IPS-20b (cell line): ENCODE results near the gene DYRK4.

Source experiments
- H3K27ac ChIP-seq: one replicate; pipeline ENCODE4 v1.5.1; 2013; ENCODE audit warnings: low read length
- H3K27me3 ChIP-seq: 2 replicates; pipeline ENCODE4 v1.6.1; 2013; ENCODE audit warnings: mild to moderate bottlenecking, low read length, inconsistent platforms; ENCODE audit not compliant: insufficient read depth
- H3K36me3 ChIP-seq: 2 replicates; pipeline ENCODE4 v1.6.1; 2013; ENCODE audit warnings: low read depth, mild to moderate bottlenecking, inconsistent platforms, low read length, moderate library complexity; ENCODE audit not compliant: insufficient read depth
- H3K4me1 ChIP-seq: 2 replicates; pipeline ENCODE4 v1.6.1; 2013; ENCODE audit warnings: mild to moderate bottlenecking, control low read depth, inconsistent platforms, low read length, moderate library complexity; ENCODE audit not compliant: insufficient read depth
- H3K4me3 ChIP-seq: 2 replicates; pipeline ENCODE4 v1.5.1; 2013; ENCODE audit warnings: mild to moderate bottlenecking, low read length, inconsistent platforms
- H3K9ac ChIP-seq: 2 replicates; pipeline ENCODE4 v1.6.1; 2013; ENCODE audit warnings: low read depth, mild to moderate bottlenecking, inconsistent platforms, low read length, moderate library complexity
- H3K9me3 ChIP-seq: 2 replicates; pipeline ENCODE4 v1.6.1; 2013; ENCODE audit warnings: mild to moderate bottlenecking, low read depth, low read length, inconsistent platforms; ENCODE audit not compliant: insufficient read depth

DYRK4 gene

GRCh38 chr12:4643747-4644146 lies 81.7 kb downstream of the DYRK4 start:
- H3K36me3 ChIP-seq = no peaks in the 10 kb centered on the region
- no peak overlapping the region for H3K9ac ChIP-seq
- no peaks in the 10 kb centered on the region for H3K4me1 ChIP-seq
- H3K4me3 ChIP-seq = no peak overlapping the region
- H3K27me3 ChIP-seq = no peaks in the 10 kb centered on the region
- H3K27ac ChIP-seq = no peak overlapping the region
- H3K9me3 ChIP-seq = no peaks in the 10 kb centered on the region

- H3K36me3 ChIP-seq = no peaks in the 10 kb centered on the region
- no peak overlapping the region for H3K9ac ChIP-seq
- H3K27ac ChIP-seq = no peak overlapping the region
- no peaks in the 10 kb centered on the region for H3K27me3 ChIP-seq
- H3K4me3 ChIP-seq = no peak overlapping the region
- no peaks in the 10 kb centered on the region for H3K9me3 ChIP-seq
- H3K4me1 ChIP-seq = peaks cover 1% of the 10 kb centered on the region; the same call in 1 of the 2 replicates
These were observed 83.0 kb downstream of the DYRK4 start for GRCh38 chr12:4645023-4645422.

GRCh38 chr12:4648104-4648500 lies 86.1 kb downstream of the DYRK4 start:
- Histone ChIP-seq H3K27ac (no peak overlapping the region), H3K9me3 (no peaks in the 10 kb centered on the region), H3K36me3 (no peaks in the 10 kb centered on the region), H3K27me3 (no peaks in the 10 kb centered on the region), H3K4me3 (peak overlapping the region; percentile 89), H3K9ac (peak overlapping the region; percentile 88; the same call in 1 of the 2 replicates), H3K4me1 (peaks cover 3% of the 10 kb centered on the region; the same call in 1 of the 2 replicates)

GRCh38 chr12:4648501-4649357 lies 86.7 kb downstream of the DYRK4 start, which contains the start of the genes AKAP3 and NDUFA9:
Gene AKAP3, minus strand, starts transcription at chr12:4649051. Its CDS starts 10,855 bp downstream, at chr12:4638196.
Gene NDUFA9, plus strand, starts transcription at chr12:4649114. Its CDS starts 13 bp downstream, at chr12:4649127.
- peak within 1 kb of the TSS; percentile 89 for H3K4me3 ChIP-seq
- H3K36me3 ChIP-seq = peaks cover under 1% of the 10 kb centered on the region; the same call in 1 of the 2 replicates
- peak within 1 kb of the TSS; percentile 88 for H3K9ac ChIP-seq
- H3K27me3 ChIP-seq = no peaks in the 10 kb centered on the region
- peaks cover 3% of the 10 kb centered on the region; the same call in 1 of the 2 replicates for H3K4me1 ChIP-seq
- no peaks in the 10 kb centered on the region for H3K9me3 ChIP-seq
- peak within 1 kb of the TSS; percentile 37 for H3K27ac ChIP-seq

- Histone ChIP-seq H3K4me3 (peak overlapping the region; percentile 89), H3K27ac (peak overlapping the region; percentile 37), H3K9me3 (no peaks in the 10 kb centered on the region), H3K36me3 (peaks cover 6% of the 10 kb centered on the region), H3K27me3 (no peaks in the 10 kb centered on the region), H3K9ac (peak overlapping the region; percentile 88), H3K4me1 (peaks cover 3% of the 10 kb centered on the region; the same call in 1 of the 2 replicates)
These were observed 87.3 kb downstream of the DYRK4 start for GRCh38 chr12:4649358-4649661.

- Histone ChIP-seq H3K4me1 (peaks cover 3% of the 10 kb centered on the region; the same call in 1 of the 2 replicates), H3K27me3 (no peaks in the 10 kb centered on the region), H3K9me3 (no peaks in the 10 kb centered on the region), H3K4me3 (no peak overlapping the region), H3K36me3 (peaks cover 45% of the 10 kb centered on the region), H3K27ac (no peak overlapping the region), H3K9ac (no peak overlapping the region)
These were observed 91.2 kb downstream of the DYRK4 start for GRCh38 chr12:4653257-4653656.

- no peaks in the 10 kb centered on the region for H3K27me3 ChIP-seq
These were observed 91.7 kb downstream of the DYRK4 start for GRCh38 chr12:4653691-4654090.

More at GRCh38 chr12:4653691-4654090, 91.7 kb downstream of the DYRK4 start:
- H3K36me3 ChIP-seq = peaks cover 48% of the 10 kb centered on the region
- H3K4me3 ChIP-seq = no peak overlapping the region
- H3K27ac ChIP-seq = no peak overlapping the region
- H3K9ac ChIP-seq = no peak overlapping the region
- H3K9me3 ChIP-seq = no peaks in the 10 kb centered on the region
- peaks cover 3% of the 10 kb centered on the region; the same call in 1 of the 2 replicates for H3K4me1 ChIP-seq
